Neural crest cell (in vitro differentiated cells): ENCODE results near the gene OR2AK2. TPM values are rescaled to one million over a fixed set of nuclear protein-coding genes. Genes with fewer than 3 reads are reported as not detected.
"Not testable (repeated sequence)": the region's sequence is repeated elsewhere in the genome, so short reads cannot be mapped to it uniquely, and the experiment has no call there.

ENCODE experiments used
- DNase-seq: peaks from one replicate; pipeline ENCODE4 v3.0.0; 2021; ENCODE audit warnings: low read depth, mixed read lengths, low spot score
- H3K27ac Mint-ChIP-seq: one replicate; pipeline ENCODE4 v1.8.0; 2021; ENCODE audit warnings: mild to moderate bottlenecking, mixed read lengths; ENCODE audit not compliant: unreplicated experiment
- H3K27me3 Mint-ChIP-seq: 2 replicates; pipeline ENCODE4 v1.8.0; 2021; ENCODE audit warnings: low read depth, mild to moderate bottlenecking, mixed read lengths
- H3K36me3 Mint-ChIP-seq: 2 replicates; pipeline ENCODE4 v1.8.0; 2021; ENCODE audit warnings: low read depth, mild to moderate bottlenecking, mixed read lengths
- H3K4me1 Mint-ChIP-seq: 2 replicates; pipeline ENCODE4 v1.8.0; 2021; ENCODE audit warnings: mixed read lengths
- H3K4me3 Mint-ChIP-seq: one replicate; pipeline ENCODE4 v1.8.0; 2021; ENCODE audit warnings: mild to moderate bottlenecking, mixed read lengths
- H3K9me3 Mint-ChIP-seq: 2 replicates; pipeline ENCODE4 v1.8.0; 2021; ENCODE audit warnings: mixed read lengths
- total RNA-seq: library from RNA; stranded (reverse); gene quantifications from 2 replicates; pipeline ENCODE4 v1.2.1, GENCODE V29; 2021
- TF ChIP-seq, protein P1 (sequence below): fragments of 200-600 bp; sonication (generic); conservative IDR thresholded peaks from 2 replicates; pipeline ENCODE4 v1.5.0; 2021; ENCODE audit warnings: antibody characterized with exemption, mild to moderate bottlenecking

Gene OR2AK2
- total RNA-seq, 1 donor from 2014 or later = not detected

DNA sequence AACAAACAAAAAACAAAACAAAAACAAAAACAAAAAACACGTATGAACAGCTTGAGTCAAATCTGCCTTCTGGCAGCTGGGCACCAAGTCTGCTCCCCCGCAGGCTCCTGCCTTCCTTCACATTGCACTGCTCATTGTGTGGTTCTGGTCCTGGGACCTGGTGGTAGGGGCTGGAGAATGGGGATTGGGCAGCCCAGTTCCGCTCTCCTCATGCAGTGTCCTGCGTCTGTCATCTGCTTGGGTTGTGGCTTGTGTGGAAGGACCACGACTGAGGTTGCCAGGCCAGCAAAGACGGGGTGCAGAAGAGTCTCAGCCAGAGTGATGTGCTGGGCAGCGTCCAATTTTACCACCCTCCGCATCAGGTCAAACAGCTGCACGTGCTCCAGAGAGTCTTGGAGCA is 29.3 kb upstream of the OR2AK2 start:
- Mint-ChIP-seq H3K4me3 (no peak overlapping the region), H3K4me1 (no peaks in the 10 kb centered on the region), H3K27me3 (peaks cover 15% of the 10 kb centered on the region), H3K36me3 (no peaks in the 10 kb centered on the region), H3K9me3 (no peaks in the 10 kb centered on the region), H3K27ac (no peak overlapping the region)
- TF ChIP-seq, protein P1, sequence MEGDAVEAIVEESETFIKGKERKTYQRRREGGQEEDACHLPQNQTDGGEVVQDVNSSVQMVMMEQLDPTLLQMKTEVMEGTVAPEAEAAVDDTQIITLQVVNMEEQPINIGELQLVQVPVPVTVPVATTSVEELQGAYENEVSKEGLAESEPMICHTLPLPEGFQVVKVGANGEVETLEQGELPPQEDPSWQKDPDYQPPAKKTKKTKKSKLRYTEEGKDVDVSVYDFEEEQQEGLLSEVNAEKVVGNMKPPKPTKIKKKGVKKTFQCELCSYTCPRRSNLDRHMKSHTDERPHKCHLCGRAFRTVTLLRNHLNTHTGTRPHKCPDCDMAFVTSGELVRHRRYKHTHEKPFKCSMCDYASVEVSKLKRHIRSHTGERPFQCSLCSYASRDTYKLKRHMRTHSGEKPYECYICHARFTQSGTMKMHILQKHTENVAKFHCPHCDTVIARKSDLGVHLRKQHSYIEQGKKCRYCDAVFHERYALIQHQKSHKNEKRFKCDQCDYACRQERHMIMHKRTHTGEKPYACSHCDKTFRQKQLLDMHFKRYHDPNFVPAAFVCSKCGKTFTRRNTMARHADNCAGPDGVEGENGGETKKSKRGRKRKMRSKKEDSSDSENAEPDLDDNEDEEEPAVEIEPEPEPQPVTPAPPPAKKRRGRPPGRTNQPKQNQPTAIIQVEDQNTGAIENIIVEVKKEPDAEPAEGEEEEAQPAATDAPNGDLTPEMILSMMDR = no peak
- no peak for DNase-seq

DNA sequence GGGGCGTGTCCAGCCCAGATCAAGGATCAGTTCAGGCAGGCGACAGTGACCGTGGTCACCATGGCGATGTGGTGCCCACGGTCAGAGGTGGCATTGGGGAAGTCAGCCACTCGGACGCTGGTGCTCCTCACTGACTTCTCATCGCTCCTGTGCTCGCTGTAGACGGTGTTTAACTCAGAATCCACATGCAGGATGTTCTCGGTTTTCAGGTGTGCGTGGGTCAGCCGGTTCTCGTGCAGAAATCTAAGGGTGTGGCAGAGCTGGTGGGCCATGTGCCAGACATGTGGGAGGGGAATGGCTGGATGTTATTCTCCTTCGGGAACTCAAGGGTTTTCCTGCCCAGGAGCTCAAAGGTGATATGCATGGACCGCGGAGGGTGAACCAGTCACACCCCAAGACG is 28.6 kb upstream of the OR2AK2 start:
- Mint-ChIP-seq H3K4me1 (no peaks in the 10 kb centered on the region), H3K27ac (no peak overlapping the region), H3K36me3 (no peaks in the 10 kb centered on the region), H3K9me3 (no peaks in the 10 kb centered on the region), H3K4me3 (no peak overlapping the region), H3K27me3 (peaks cover 15% of the 10 kb centered on the region)
- DNase-seq = no peak
- TF ChIP-seq, protein P1 = no peak

DNA sequence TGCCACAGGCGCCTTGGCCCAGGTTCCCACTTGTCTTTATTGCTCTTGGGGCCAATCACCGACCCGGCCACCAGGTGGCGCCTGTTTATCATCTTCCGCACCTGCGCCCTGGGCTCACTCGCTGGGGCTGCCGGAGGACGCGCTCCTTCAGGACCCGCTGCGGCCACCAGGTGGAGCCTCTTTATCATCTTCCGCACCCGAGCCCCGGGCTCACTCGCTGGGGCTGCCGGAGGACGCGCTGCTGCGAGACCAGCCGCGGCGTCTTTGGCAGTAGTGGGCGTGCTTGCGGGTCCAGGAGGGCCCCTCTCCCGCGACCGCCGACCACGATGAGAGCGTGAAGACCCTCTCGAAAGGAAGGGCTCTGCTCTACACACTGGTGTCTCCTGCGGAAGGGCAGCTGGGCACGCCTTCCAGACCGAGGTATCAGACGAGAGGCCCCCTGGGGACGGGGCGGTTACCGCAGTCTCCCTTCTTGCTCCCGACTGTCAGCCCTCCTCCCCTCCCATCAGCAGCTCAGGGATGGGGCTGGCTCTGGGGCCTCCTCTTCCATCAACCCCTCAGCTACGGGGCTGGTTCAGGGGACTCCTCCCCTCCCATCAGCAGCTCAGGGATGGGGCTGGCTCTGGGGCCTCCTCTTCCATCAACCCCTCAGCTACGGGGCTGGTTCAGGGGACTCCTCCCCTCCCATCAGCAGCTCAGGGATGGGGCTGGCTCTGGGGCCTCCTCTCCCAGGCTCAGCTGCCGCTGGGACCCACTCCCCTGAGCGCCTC is 27.9 kb upstream of the OR2AK2 start:
- peak; percentile 73 for DNase-seq
- not testable (repeated sequence) for H3K9me3 Mint-ChIP-seq, H3K27ac Mint-ChIP-seq, H3K4me1 Mint-ChIP-seq, H3K36me3 Mint-ChIP-seq
- H3K4me3 Mint-ChIP-seq = peak overlapping the region; percentile 61
- TF ChIP-seq, protein P1 = peak; percentile 74
- peaks cover 15% of the 10 kb centered on the region for H3K27me3 Mint-ChIP-seq

DNA sequence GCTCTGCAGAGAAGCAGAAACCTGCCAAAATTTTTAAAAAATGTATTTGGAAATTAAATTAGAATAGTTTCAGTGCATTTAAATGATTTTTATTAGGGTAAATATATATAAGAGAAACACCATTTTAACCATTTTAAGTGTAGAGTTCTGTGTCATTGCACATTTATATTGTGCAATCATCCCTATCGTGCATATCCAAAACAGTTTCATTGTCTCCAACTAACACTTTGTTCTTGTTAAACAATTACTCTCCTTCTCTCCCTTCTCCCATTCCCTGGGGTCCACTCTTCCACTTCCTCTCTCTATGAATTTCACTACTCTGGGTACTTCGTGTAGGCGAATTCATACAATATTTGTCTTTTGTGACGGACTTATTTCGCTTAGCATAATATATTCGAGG is 22.4 kb upstream of the OR2AK2 start:
- Mint-ChIP-seq H3K27me3 (peaks cover 11% of the 10 kb centered on the region), H3K4me3 (no peak overlapping the region), H3K27ac (no peak overlapping the region), H3K9me3 (peaks cover 13% of the 10 kb centered on the region), H3K4me1 (no peaks in the 10 kb centered on the region), H3K36me3 (no peaks in the 10 kb centered on the region)
- DNase-seq = no peak
- TF ChIP-seq, protein P1 = no peak

DNA sequence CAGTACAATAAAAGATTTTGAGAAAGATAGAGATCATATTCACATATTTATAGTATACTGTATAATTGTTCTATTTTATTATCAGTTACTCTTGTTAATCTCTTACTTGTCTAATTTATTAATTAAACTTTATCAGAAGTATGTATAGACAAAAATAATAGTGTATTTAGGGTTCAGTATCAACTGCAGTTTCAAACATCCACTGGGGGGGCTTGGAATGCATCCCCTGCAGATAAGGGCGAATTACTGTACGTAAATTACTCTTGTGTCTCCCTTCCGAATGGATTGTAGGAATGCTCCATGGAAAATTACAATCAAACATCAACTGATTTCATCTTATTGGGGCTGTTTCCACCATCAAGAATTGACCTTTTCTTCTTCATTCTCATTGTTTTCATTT is 16.5 kb upstream of the OR2AK2 start, which contains the start of gene OR2L8:
Gene OR2L8 (plus strand): TSS at position 301 of the 400 bp plus-strand sequence. CDS start 0 bp downstream, at position 301.
- Mint-ChIP-seq H3K4me1 (no peaks in the 10 kb centered on the region), H3K4me3 (no peak within 1 kb of the TSS), H3K27me3 (no peaks in the 10 kb centered on the region), H3K27ac (no peak within 1 kb of the TSS), H3K9me3 (peaks cover 32% of the 10 kb centered on the region), H3K36me3 (peaks cover 3% of the 10 kb centered on the region)
- no peak for DNase-seq
- TF ChIP-seq, protein P1 = no peak
